Hepatocyte (in vitro differentiated cells): ENCODE data around the gene ERCC4. TPM values are rescaled to one million over a fixed set of nuclear protein-coding genes. Genes with fewer than 3 reads are reported as not detected.

Experiments used
- DNase-seq: peaks from one replicate; pipeline ENCODE4 v3.0.0-alpha.2; 2016; ENCODE audit warnings: low spot score
- H2AFZ ChIP-seq: fragments of 200-600 bp; sonication (generic); 2 replicates; pipeline ENCODE4 v1.6.0; 2016; ENCODE audit warnings: antibody characterized with exemption, mild to moderate bottlenecking
- H3K27ac ChIP-seq: fragments of 200-600 bp; sonication (generic); 2 replicates; pipeline ENCODE4 v1.5.1; 2016; ENCODE audit warnings: mild to moderate bottlenecking
- H3K27me3 ChIP-seq: fragments of 200-600 bp; sonication (generic); 2 replicates; pipeline ENCODE4 v1.6.1; 2016
- H3K36me3 ChIP-seq: fragments of 200-600 bp; sonication (generic); replicated peaks from 2 replicates; pipeline ENCODE4 v1.5.1; 2016; ENCODE audit warnings: low read depth; ENCODE audit not compliant: insufficient read depth
- H3K4me1 ChIP-seq: fragments of 200-600 bp; sonication (generic); 2 replicates; pipeline ENCODE4 v1.5.1; 2016; ENCODE audit warnings: mild to moderate bottlenecking, moderate library complexity; ENCODE audit not compliant: insufficient read depth
- H3K4me2 ChIP-seq: fragments of 200-600 bp; sonication (generic); 2 replicates; pipeline ENCODE4 v1.6.0; 2016
- H3K4me3 ChIP-seq: fragments of 200-600 bp; sonication (generic); 2 replicates; pipeline ENCODE4 v1.5.1; 2016; ENCODE audit warnings: mild to moderate bottlenecking
- H3K79me2 ChIP-seq: fragments of 200-600 bp; sonication (generic); 2 replicates; pipeline ENCODE4 v1.6.0; 2017; ENCODE audit warnings: mild to moderate bottlenecking
- H3K9me2 ChIP-seq: fragments of 200-600 bp; sonication (generic); replicated peaks from 2 replicates; pipeline ENCODE4 v1.6.0; 2017; ENCODE audit warnings: mild to moderate bottlenecking; ENCODE audit not compliant: insufficient read depth
- H3K9me3 ChIP-seq: fragments of 200-600 bp; sonication (generic); 2 replicates; pipeline ENCODE4 v1.5.1; 2016; ENCODE audit warnings: low read depth, mild to moderate bottlenecking
- H4K20me1 ChIP-seq: fragments of 200-600 bp; sonication (generic); 2 replicates; pipeline ENCODE4 v1.6.0; 2016; ENCODE audit warnings: mild to moderate bottlenecking; ENCODE audit not compliant: insufficient read depth, poor library complexity, severe bottlenecking
- CTCF ChIP-seq: fragments of 200-600 bp; sonication (generic); IDR thresholded peaks from 2 replicates; pipeline ENCODE4 v1.5.1; 2016; ENCODE audit warnings: antibody characterized with exemption, mild to moderate bottlenecking; ENCODE audit not compliant: poor library complexity
- EZH2 ChIP-seq: fragments of 200-600 bp; sonication (generic); IDR thresholded peaks from 2 replicates; pipeline ENCODE4 v1.6.1; 2016; ENCODE audit warnings: antibody characterized with exemption, mild to moderate bottlenecking, borderline replicate concordance
- EZH2phosphoT487 ChIP-seq: fragments of 200-600 bp; sonication (generic); IDR thresholded peaks from one replicate; pipeline ENCODE4 v1.6.1; 2018; ENCODE audit warnings: antibody characterized with exemption, mild to moderate bottlenecking, low read depth, moderate library complexity; ENCODE audit not compliant: unreplicated experiment, severe bottlenecking
- WGBS: methylation state at CpG from one replicate; pipeline ENCODE4 v1.1.6; 2016; ENCODE audit warnings: low lambda C conversion rate; ENCODE audit errors: missing lambda C conversion rate; 5-methylcytosine and 5-hydroxymethylcytosine counted together
- polyA plus RNA-seq: library from polyadenylated mRNA; unstranded; fragments of >200 nt; fragmentation: Nextera tagmentation; extraction: Ambion mirVana; gene quantifications from 2 replicates; pipeline ENCODE4 v1.2.1, GENCODE V29; 2016
- total RNA-seq: library from RNA; depleted of rRNA; stranded (reverse); fragments of >200 nt; gene quantifications from 2 replicates; pipeline ENCODE4 v1.2.3, GENCODE V29; 2014

Gene ERCC4
- total and polyA plus RNA-seq, 2 experiments from 2014 or later = 14.5 to 19.3 TPM

- H2AFZ ChIP-seq = no peak overlapping the region
- 66% methylated on average over 4 of the region's 4 CpGs for WGBS
- H3K4me3 ChIP-seq = no peak overlapping the region
- H3K36me3 ChIP-seq = no peaks in the 10 kb centered on the region
- H3K79me2 ChIP-seq = no peaks in the 10 kb centered on the region
- H4K20me1 ChIP-seq = no peaks in the 10 kb centered on the region
- no peak for DNase-seq
- H3K27me3 ChIP-seq = peaks cover 10% of the 10 kb centered on the region
- no peaks in the 10 kb centered on the region for H3K9me3 ChIP-seq
- no peak for TF ChIP-seq CTCF
- TF ChIP-seq EZH2 = no peak
- TF ChIP-seq EZH2phosphoT487 = no peak
- no peak overlapping the region for H3K27ac ChIP-seq
- H3K4me1 ChIP-seq = no peaks in the 10 kb centered on the region
- H3K4me2 ChIP-seq = no peak overlapping the region
- H3K9me2 ChIP-seq = no peaks in the 10 kb centered on the region
These were observed 27.7 kb upstream of the ERCC4 start for GRCh38 chr16:13892301-13892700.

GRCh38 chr16:13895516-13895915 lies 24.4 kb upstream of the ERCC4 start:
- no peak overlapping the region for H3K4me2 ChIP-seq
- no peaks in the 10 kb centered on the region for H3K36me3 ChIP-seq
- no peak overlapping the region for H2AFZ ChIP-seq
- H3K27me3 ChIP-seq = peaks cover 10% of the 10 kb centered on the region
- H3K4me1 ChIP-seq = no peaks in the 10 kb centered on the region
- H3K4me3 ChIP-seq = no peak overlapping the region
- H3K9me3 ChIP-seq = no peaks in the 10 kb centered on the region
- TF ChIP-seq EZH2phosphoT487 = no peak
- no peak for TF ChIP-seq CTCF
- no peak for TF ChIP-seq EZH2
- 91% methylated on average over 1 of the region's 1 CpG for WGBS
- H3K9me2 ChIP-seq = no peaks in the 10 kb centered on the region
- no peak for DNase-seq
- H3K27ac ChIP-seq = no peak overlapping the region
- H4K20me1 ChIP-seq = no peaks in the 10 kb centered on the region
- H3K79me2 ChIP-seq = no peaks in the 10 kb centered on the region

- no peak for TF ChIP-seq CTCF
- no peak for TF ChIP-seq EZH2
- TF ChIP-seq EZH2phosphoT487 = no peak
- H3K79me2 ChIP-seq = no peaks in the 10 kb centered on the region
- no peak for DNase-seq
- no peak overlapping the region for H3K27ac ChIP-seq
- WGBS = 90% methylated on average over 4 of the region's 4 CpGs
- H3K9me3 ChIP-seq = no peaks in the 10 kb centered on the region
- H3K4me3 ChIP-seq = no peak overlapping the region
- no peak overlapping the region for H2AFZ ChIP-seq
- no peaks in the 10 kb centered on the region for H3K36me3 ChIP-seq
- H3K4me1 ChIP-seq = no peaks in the 10 kb centered on the region
- H3K9me2 ChIP-seq = no peaks in the 10 kb centered on the region
- H4K20me1 ChIP-seq = no peaks in the 10 kb centered on the region
- no peak overlapping the region for H3K4me2 ChIP-seq
- peaks cover 7% of the 10 kb centered on the region for H3K27me3 ChIP-seq
These were observed 23.3 kb upstream of the ERCC4 start for GRCh38 chr16:13896543-13897182.

- Histone ChIP-seq H3K9me2 (no peaks in the 10 kb centered on the region), H3K4me2 (no peak overlapping the region), H3K27me3 (peaks cover 7% of the 10 kb centered on the region), H3K4me1 (no peaks in the 10 kb centered on the region), H4K20me1 (no peaks in the 10 kb centered on the region), H3K4me3 (no peak overlapping the region), H3K79me2 (no peaks in the 10 kb centered on the region), H2AFZ (no peak overlapping the region), H3K27ac (no peak overlapping the region), H3K9me3 (no peaks in the 10 kb centered on the region), H3K36me3 (no peaks in the 10 kb centered on the region)
- no peak for DNase-seq
- WGBS = 91% methylated on average over 2 of the region's 2 CpGs
- TF ChIP-seq EZH2 = no peak
- no peak for TF ChIP-seq EZH2phosphoT487
- TF ChIP-seq CTCF = no peak
These were observed 22.1 kb upstream of the ERCC4 start for GRCh38 chr16:13897806-13898205.
